K562 (cell line): Measurements from ENCODE around the gene IQCE. TPM values are rescaled to one million over a fixed set of nuclear protein-coding genes. Genes with fewer than 3 reads are reported as not detected.

Experiments used
- ATAC-seq: fragments of 200-7000 bp; cut with Tn5 transposase; 3 replicates; pipeline ENCODE4 v1.9.1; 2020; ENCODE audit warnings: moderate library complexity
- BruUV-seq: library from RNA; stranded (reverse); fragments of 400-500 nt; replicated peaks from 2 replicates; lab custom pipeline; 2021; lab: Mats Ljungman, UMichigan
- CTCF ChIA-PET: fragments of 300-600 bp; formaldehyde crosslinking; extraction: SDS; loops from one replicate; lab custom pipeline; 2021; ENCODE audit warnings: low intra/inter-chr PET ratio; lab: Yijun Ruan, JAX
- POLR2A ChIA-PET: fragments of 300-600, 350-650 bp; sonication (Branson Sonifier 250); formaldehyde crosslinking; extraction: SDS; loops from one replicate; lab custom pipeline; 2021; ENCODE audit warnings: antibody characterized with exemption, inconsistent platforms; lab: Yijun Ruan, JAX
- DNase-seq, 4 experiments: peaks; one replicate each; pipeline versions ENCODE4 v3.0.0 to v3.0.0-alpha.2; 2011 to 2018; ENCODE audit warnings: low spot score in 3 of 4, mixed read lengths in 3 of 4; ENCODE audit errors: extremely low read depth in 1 of 4
- FAIRE-seq: peaks from 2 replicates; lab custom pipeline; 2011; peaks lifted over from hg19 to GRCh38; lab: Jason Lieb, UNC
- H2AFZ ChIP-seq: 2 replicates; pipeline ENCODE4 v1.6.0; 2011; ENCODE audit warnings: low read depth, low read length, control low read depth, inconsistent platforms
- H3K27ac ChIP-seq: fragments of 200-600 bp; 3 replicates; pipeline ENCODE4 v1.8.0; 2011; ENCODE audit warnings: low read depth, mild to moderate bottlenecking, control low read depth, inconsistent platforms, low read length, moderate library complexity, mixed read lengths; ENCODE audit errors: extremely low read depth
- H3K27me3 ChIP-seq, 2 experiments: fragments of 300-600 bp in 1 of 2; 2 replicates in 1 of 2; 3 replicates in 1 of 2; pipeline versions ENCODE4 v1.6.0 to v1.8.0; 2011; ENCODE audit warnings: inconsistent platforms in 2 of 2, low read length in 2 of 2, mild to moderate bottlenecking in 1 of 2, mixed read lengths in 1 of 2, moderate library complexity in 1 of 2; ENCODE audit not compliant: control insufficient read depth in 2 of 2, insufficient read depth in 2 of 2
- H3K36me3 ChIP-seq: fragments of 300-600 bp; 3 replicates; pipeline ENCODE4 v1.8.0; 2011; ENCODE audit warnings: mild to moderate bottlenecking, low read length, inconsistent platforms; ENCODE audit not compliant: control insufficient read depth, insufficient read depth
- H3K4me1 ChIP-seq, 2 experiments: fragments of 200-600 bp in 1 of 2; replicated peaks in 1 of 2; 2 replicates in 1 of 2; 3 replicates in 1 of 2; pipeline versions ENCODE4 v1.5.1 to v1.8.0; 2011; ENCODE audit warnings: inconsistent platforms in 2 of 2, low read length in 2 of 2, mild to moderate bottlenecking in 1 of 2, mixed read lengths in 1 of 2, moderate library complexity in 1 of 2; ENCODE audit not compliant: control insufficient read depth in 2 of 2, insufficient read depth in 2 of 2
- H3K4me2 ChIP-seq: 2 replicates; pipeline ENCODE4 v1.6.1; 2011; ENCODE audit warnings: low read length, control low read depth, inconsistent platforms, mixed read lengths; ENCODE audit not compliant: insufficient read depth
- H3K4me3 ChIP-seq: fragments of 200-600 bp; sonication (generic), shearing (Covaris generic); 2 replicates; pipeline ENCODE4 v1.5.1; 2016; ENCODE audit warnings: control low read depth, inconsistent platforms
- H3K79me2 ChIP-seq: fragments of 200-600 bp; 3 replicates; pipeline ENCODE4 v1.8.0; 2011; ENCODE audit warnings: low read length, inconsistent platforms; ENCODE audit not compliant: control insufficient read depth, insufficient read depth
- H3K9ac ChIP-seq, 2 experiments: 2 replicates each; pipeline versions ENCODE4 v1.6.0 to v1.6.1; 2011; ENCODE audit warnings: low read depth in 2 of 2, low read length in 2 of 2, control low read depth in 1 of 2, inconsistent platforms in 1 of 2, mild to moderate bottlenecking in 1 of 2, mixed read lengths in 1 of 2; ENCODE audit not compliant: insufficient read depth in 1 of 2
- H3K9me1 ChIP-seq: one replicate; pipeline ENCODE4 v1.6.0; 2011; ENCODE audit warnings: inconsistent platforms, mild to moderate bottlenecking, low read length, moderate library complexity; ENCODE audit not compliant: control insufficient read depth, insufficient read depth
- H3K9me3 ChIP-seq: replicated peaks from 2 replicates; pipeline ENCODE4 v1.5.1; 2011; ENCODE audit warnings: low read depth, low read length, inconsistent platforms; ENCODE audit not compliant: control insufficient read depth, insufficient read depth
- H4K20me1 ChIP-seq: replicated peaks from 2 replicates; pipeline ENCODE4 v1.6.1; 2011; ENCODE audit warnings: low read length, inconsistent platforms, mixed read lengths; ENCODE audit not compliant: control insufficient read depth, insufficient read depth
- BRD4 ChIP-seq: fragments of 200-600 bp; sonication (generic); IDR thresholded peaks from 2 replicates; pipeline ENCODE4 v1.6.1; 2017; ENCODE audit warnings: inconsistent platforms
- CEBPB ChIP-seq: fragments of 450-650 bp; IDR thresholded peaks from 2 replicates; pipeline ENCODE4 v1.6.1; 2016; ENCODE audit warnings: missing genetic modification characterization, missing compliant biosample characterization
- COPS2 ChIP-seq: fragments of 450-650 bp; conservative IDR thresholded peaks from 2 replicates; pipeline ENCODE4 v1.6.1; 2016; ENCODE audit warnings: mild to moderate bottlenecking, moderate library complexity
- ETV5 ChIP-seq: sonication (generic); formaldehyde crosslinking; IDR thresholded peaks from 2 replicates; pipeline ENCODE4 v1.4.0; 2020; ENCODE audit warnings: low read depth, mild to moderate bottlenecking, missing genetic modification reagents
- FUS ChIP-seq: fragments of 200-400 bp; formaldehyde crosslinking; optimal IDR thresholded peaks from 2 replicates; pipeline ENCODE3; 2017; ENCODE audit warnings: low read depth, low read length
- HDGF ChIP-seq: fragments of 450-650 bp; IDR thresholded peaks from 2 replicates; pipeline ENCODE4 v1.6.1; 2016
- HLTF ChIP-seq: fragments of 450-650 bp; IDR thresholded peaks from 2 replicates; pipeline ENCODE4 v1.6.1; 2016
- KAT2B ChIP-seq: IDR thresholded peaks from one replicate; pipeline ENCODE4 v1.6.1; 2012; ENCODE audit warnings: low read depth, mild to moderate bottlenecking, control low read depth, inconsistent platforms, low read length, moderate library complexity
- NR2F6 ChIP-seq: fragments of 450-650 bp; formaldehyde crosslinking; IDR thresholded peaks from 2 replicates; pipeline ENCODE4 v1.4.0; 2020; ENCODE audit warnings: mild to moderate bottlenecking
- RBM22 ChIP-seq: fragments of 200-400 bp; formaldehyde crosslinking; IDR thresholded peaks from 2 replicates; pipeline ENCODE4 v1.6.1; 2018; ENCODE audit warnings: low read length, low read depth; ENCODE audit not compliant: poor library complexity, severe bottlenecking
- RBM34 ChIP-seq: fragments of 200-400 bp; formaldehyde crosslinking; IDR thresholded peaks from 2 replicates; pipeline ENCODE4 v1.6.1; 2018; ENCODE audit warnings: low read length, borderline replicate concordance; ENCODE audit not compliant: insufficient read depth
- RFX1 ChIP-seq: fragments of 450-650 bp; IDR thresholded peaks from 2 replicates; pipeline ENCODE4 v1.6.1; 2016; ENCODE audit warnings: mild to moderate bottlenecking, moderate library complexity
- SP2 ChIP-seq: IDR thresholded peaks from 2 replicates; pipeline ENCODE4 v1.6.1; 2011; ENCODE audit warnings: mild to moderate bottlenecking, low read depth, low read length, moderate library complexity; ENCODE audit not compliant: poor library complexity, severe bottlenecking; ENCODE audit errors: extremely low read depth
- STAT5A ChIP-seq: IDR thresholded peaks from 2 replicates; pipeline ENCODE4 v1.6.1; 2012; ENCODE audit warnings: low read length, inconsistent platforms, borderline replicate concordance
- TFAM ChIP-seq: fragments of 250-450 bp; sonication (Bioruptor Pico); conservative IDR thresholded peaks from 2 replicates; pipeline ENCODE4 v1.5.0; 2021; ENCODE audit warnings: mild to moderate bottlenecking, moderate library complexity
- TGIF2 ChIP-seq: sonication (generic); formaldehyde crosslinking; IDR thresholded peaks from 2 replicates; pipeline ENCODE4 v1.8.1; 2022; ENCODE audit warnings: mild to moderate bottlenecking, missing genetic modification reagents, moderate library complexity
- THAP7 ChIP-seq: fragments of 250-450 bp; sonication (Bioruptor Pico); IDR thresholded peaks from 2 replicates; pipeline ENCODE4 v1.5.0; 2021
- TRIM24 ChIP-seq, 2 experiments: fragments of 450-650 bp; IDR thresholded peaks; 2 replicates each; pipeline ENCODE4 v1.6.1; 2016
- ZNF511 ChIP-seq: sonication (generic); formaldehyde crosslinking; IDR thresholded peaks from 2 replicates; pipeline ENCODE4 v1.8.0; 2022; ENCODE audit warnings: mild to moderate bottlenecking, missing genetic modification reagents
- whole genome bisulfite sequencing: fragments of 100-300 bp; shearing (Covaris generic); methylation state at CpG from one replicate; pipeline ENCODE4 v1.1.6; 2016; ENCODE audit warnings: low coverage, mixed read lengths; ENCODE audit not compliant: insufficient coverage; ENCODE audit errors: missing lambda C conversion rate; 5-methylcytosine and 5-hydroxymethylcytosine counted together
- in situ Hi-C: fragments of 300-500 bp; cut with MboI; formaldehyde crosslinking; loops from 4 replicates; pipeline ENCODE4 v1.15.0; 2018; ENCODE audit warnings: inconsistent platforms, mixed read lengths
- intact Hi-C: fragments of 100-400 bp; cut with micrococcal nuclease; formaldehyde crosslinking; loops from 2 replicates; pipeline ENCODE4 v1.14.2; 2022
- polyA plus RNA-seq, 8 experiments: library from polyadenylated mRNA; depleted of rRNA in 4 of 8; stranded (reverse) in 5 of 8; unstranded in 3 of 8; fragments of >200 nt; fragmentation: Nextera tagmentation in 2 of 8; fragmentation: Illumina TruSeq in 1 of 8; extraction: Ambion mirVana in 2 of 8; extraction: Trizol in 1 of 8; gene quantifications; 2 replicates each; pipeline versions ENCODE4 v1.2.1 to v1.2.3, GENCODE V29; 2011 to 2014; ENCODE audit warnings: inconsistent platforms in 1 of 8, missing spikeins in 1 of 8
- total RNA-seq, 7 experiments: library from RNA; depleted of rRNA in 6 of 7; stranded (reverse); fragments of >200 nt in 6 of 7; fragmentation: Illumina TruSeq in 2 of 7; extraction: Trizol in 2 of 7; gene quantifications; 2 replicates each; pipeline versions ENCODE4 v1.2.1 to v1.2.3, GENCODE V29; 2011 to 2021; ENCODE audit warnings: low replicate concordance in 1 of 7
- TF ChIP-seq, protein P1 (sequence below): fragments of 250-450 bp; sonication (Bioruptor Pico); IDR thresholded peaks from 2 replicates; pipeline ENCODE4 v1.8.0; 2021; ENCODE audit warnings: mild to moderate bottlenecking, moderate library complexity

The IQCE gene
- total and polyA plus RNA-seq, 9 of the 15 experiments (the other 6 are each of a cell fraction or from before 2014, with no cell fraction given), result 0.18 to 8.5 (median 4.2) TPM

DNA sequence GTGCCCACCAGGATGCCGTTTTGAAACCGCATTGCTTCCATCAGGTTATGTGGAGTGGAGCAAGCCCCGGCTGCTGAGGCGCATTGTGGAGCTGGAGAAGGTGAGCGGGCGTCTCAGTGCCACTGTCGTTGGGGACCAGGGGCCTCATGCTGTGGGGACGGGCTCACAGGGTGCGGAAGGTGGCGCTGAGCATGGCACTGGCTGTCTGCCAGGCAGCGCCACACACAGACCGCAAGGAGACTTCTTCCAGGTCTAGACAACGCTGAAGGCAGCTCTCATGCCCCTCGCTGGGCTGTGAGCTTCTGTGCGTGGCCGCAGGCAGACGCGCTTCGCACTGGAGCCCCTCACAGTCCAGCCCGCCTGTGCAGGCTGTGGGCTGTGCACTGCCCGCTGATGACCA lies 29.0 kb downstream of the IQCE start:
- CTCF ChIA-PET, result no interaction called here

More for the DNA sequence above, 29.0 kb downstream of the IQCE start:
- no peak for FAIRE-seq
- Histone ChIP-seq H3K36me3 (peaks cover 15% of the 10 kb centered on the region; the same call in 1 of the 3 replicates), H4K20me1 (no peaks in the 10 kb centered on the region), H3K9ac (no peak overlapping the region), H3K79me2 (no peaks in the 10 kb centered on the region), H3K4me2 (no peak overlapping the region), H3K27me3 (no peaks in the 10 kb centered on the region), H3K9me3 (no peaks in the 10 kb centered on the region), H3K4me1 (peaks cover 0 to 12% of the 10 kb centered on the region in 2 experiments; a peak in 2 of 5 replicates), H3K9me1 (no peaks in the 10 kb centered on the region), H2AFZ (no peak overlapping the region), H3K4me3 (no peak overlapping the region), H3K27ac (no peak overlapping the region)
- no peak for DNase-seq
- ATAC-seq, result no peak
- BruUV-seq, result no TSS peak
- TF ChIP-seq ZNF511 (CRISPR knock-in tag) (no peak), KAT2B (no peak), BRD4 (no peak), RFX1 (no peak), RBM22 (no peak), HDGF (no peak), NR2F6 (CRISPR knock-in tag) (no peak), TFAM (CRISPR knock-in tag) (no peak), TGIF2 (CRISPR knock-in tag) (no peak), THAP7 (CRISPR knock-in tag) (no peak), HLTF (no peak), ETV5 (CRISPR knock-in tag) (no peak), RBM34 (no peak), TRIM24 (IDR thresholded peaks at IDR 0.05) (no peak), COPS2 (no peak), SP2 (no peak), FUS (no peak), STAT5A (no peak), CEBPB (no peak)
- TF ChIP-seq, protein P1, sequence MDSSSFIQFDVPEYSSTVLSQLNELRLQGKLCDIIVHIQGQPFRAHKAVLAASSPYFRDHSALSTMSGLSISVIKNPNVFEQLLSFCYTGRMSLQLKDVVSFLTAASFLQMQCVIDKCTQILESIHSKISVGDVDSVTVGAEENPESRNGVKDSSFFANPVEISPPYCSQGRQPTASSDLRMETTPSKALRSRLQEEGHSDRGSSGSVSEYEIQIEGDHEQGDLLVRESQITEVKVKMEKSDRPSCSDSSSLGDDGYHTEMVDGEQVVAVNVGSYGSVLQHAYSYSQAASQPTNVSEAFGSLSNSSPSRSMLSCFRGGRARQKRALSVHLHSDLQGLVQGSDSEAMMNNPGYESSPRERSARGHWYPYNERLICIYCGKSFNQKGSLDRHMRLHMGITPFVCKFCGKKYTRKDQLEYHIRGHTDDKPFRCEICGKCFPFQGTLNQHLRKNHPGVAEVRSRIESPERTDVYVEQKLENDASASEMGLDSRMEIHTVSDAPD (CRISPR knock-in tag), result no peak
- POLR2A ChIA-PET, result interaction anchor here (0.6 kb wide), 1 partner anchor 40 kb away, joined by 3 read pairs; no protein-coding TSS in a partner anchor
- in situ Hi-C loops (no loop called here), intact Hi-C loops (no loop called here)
- WGBS, result 93% methylated on average over 17 of the region's 21 CpGs
